Stimulated activated naive CD8-positive, alpha-beta T cell treated with anti-CD3 and anti-CD28 coated beads, Interleukin-15, Interleukin-2, amounts not matched to agents 100 ng/mL and 50 ng/mL, for 24 hours (primary cell): ENCODE measurements around the gene TENT5C.

Experiments used
- H3K27ac Mint-ChIP-seq: one replicate; pipeline ENCODE4 v1.8.0; 2021; ENCODE audit warnings: mild to moderate bottlenecking, mixed read lengths
- H3K27me3 Mint-ChIP-seq: one replicate; pipeline ENCODE4 v1.8.0; 2021; ENCODE audit warnings: mixed read lengths
- H3K36me3 Mint-ChIP-seq: one replicate; pipeline ENCODE4 v1.8.0; 2021; ENCODE audit warnings: low read depth, mixed read lengths
- H3K4me1 Mint-ChIP-seq: one replicate; pipeline ENCODE4 v1.8.0; 2021; ENCODE audit warnings: low read depth, mixed read lengths
- H3K4me3 Mint-ChIP-seq: one replicate; pipeline ENCODE4 v1.8.0; 2021; ENCODE audit warnings: mild to moderate bottlenecking, mixed read lengths
- H3K9me3 Mint-ChIP-seq: one replicate; pipeline ENCODE4 v1.8.0; 2021; ENCODE audit warnings: mixed read lengths

The TENT5C gene

GRCh38 chr1:117596023-117596720 is 9.7 kb upstream of the TENT5C start:
- no peaks in the 10 kb centered on the region for H3K36me3 Mint-ChIP-seq
- no peaks in the 10 kb centered on the region for H3K9me3 Mint-ChIP-seq
- H3K27me3 Mint-ChIP-seq: peaks cover 3% of the 10 kb centered on the region
- no peak overlapping the region for H3K4me3 Mint-ChIP-seq
- H3K27ac Mint-ChIP-seq: no peak overlapping the region
- H3K4me1 Mint-ChIP-seq: no peaks in the 10 kb centered on the region

- peaks cover 3% of the 10 kb centered on the region for H3K4me1 Mint-ChIP-seq
- H3K27me3 Mint-ChIP-seq: peaks cover 3% of the 10 kb centered on the region
- H3K9me3 Mint-ChIP-seq: no peaks in the 10 kb centered on the region
- no peak overlapping the region for H3K27ac Mint-ChIP-seq
- no peaks in the 10 kb centered on the region for H3K36me3 Mint-ChIP-seq
- no peak overlapping the region for H3K4me3 Mint-ChIP-seq
These were observed 7.4 kb upstream of the TENT5C start for GRCh38 chr1:117598489-117598888.

GRCh38 chr1:117599286-117600221 is 6.3 kb upstream of the TENT5C start:
- Mint-ChIP-seq H3K27me3 (peaks cover 3% of the 10 kb centered on the region), H3K4me3 (no peak overlapping the region), H3K9me3 (no peaks in the 10 kb centered on the region), H3K36me3 (no peaks in the 10 kb centered on the region), H3K27ac (no peak overlapping the region), H3K4me1 (peaks cover 3% of the 10 kb centered on the region)

- peaks cover 3% of the 10 kb centered on the region for H3K27me3 Mint-ChIP-seq
- H3K27ac Mint-ChIP-seq: no peak overlapping the region
- no peaks in the 10 kb centered on the region for H3K9me3 Mint-ChIP-seq
- H3K4me1 Mint-ChIP-seq: peaks cover 8% of the 10 kb centered on the region
- no peak overlapping the region for H3K4me3 Mint-ChIP-seq
- no peaks in the 10 kb centered on the region for H3K36me3 Mint-ChIP-seq
These were observed 5.4 kb upstream of the TENT5C start for GRCh38 chr1:117600325-117600943.

- H3K27ac Mint-ChIP-seq: no peak overlapping the region
- H3K36me3 Mint-ChIP-seq: no peaks in the 10 kb centered on the region
- H3K4me3 Mint-ChIP-seq: no peak overlapping the region
- no peaks in the 10 kb centered on the region for H3K9me3 Mint-ChIP-seq
- H3K27me3 Mint-ChIP-seq: peaks cover 3% of the 10 kb centered on the region
- peaks cover 10% of the 10 kb centered on the region for H3K4me1 Mint-ChIP-seq
These were observed 4.9 kb upstream of the TENT5C start for GRCh38 chr1:117600966-117601365.

GRCh38 chr1:117602862-117603261 is 3.0 kb upstream of the TENT5C start:
- Mint-ChIP-seq H3K36me3 (no peaks in the 10 kb centered on the region), H3K4me1 (peaks cover 22% of the 10 kb centered on the region), H3K27me3 (no peaks in the 10 kb centered on the region), H3K9me3 (no peaks in the 10 kb centered on the region), H3K27ac (no peak overlapping the region), H3K4me3 (no peak overlapping the region)

GRCh38 chr1:117605164-117605773 is 579 bp upstream of the TENT5C start:
- H3K36me3 Mint-ChIP-seq: no peaks in the 10 kb centered on the region
- H3K4me3 Mint-ChIP-seq: peak overlapping the region; percentile 95
- peaks cover 38% of the 10 kb centered on the region for H3K4me1 Mint-ChIP-seq
- H3K27me3 Mint-ChIP-seq: no peaks in the 10 kb centered on the region
- no peaks in the 10 kb centered on the region for H3K9me3 Mint-ChIP-seq
- H3K27ac Mint-ChIP-seq: peak overlapping the region; percentile 94

- Mint-ChIP-seq H3K4me3 (peak overlapping the region; percentile 95), H3K27me3 (no peaks in the 10 kb centered on the region), H3K36me3 (no peaks in the 10 kb centered on the region), H3K4me1 (peaks cover 41% of the 10 kb centered on the region), H3K9me3 (no peaks in the 10 kb centered on the region), H3K27ac (peak overlapping the region; percentile 3)
These were observed 992 bp downstream of the TENT5C start for GRCh38 chr1:117606649-117607430.

- Mint-ChIP-seq H3K9me3 (no peaks in the 10 kb centered on the region), H3K4me3 (peak overlapping the region; percentile 95), H3K36me3 (no peaks in the 10 kb centered on the region), H3K27me3 (no peaks in the 10 kb centered on the region), H3K27ac (peak overlapping the region; percentile 33), H3K4me1 (peaks cover 45% of the 10 kb centered on the region)
These were observed 1.6 kb downstream of the TENT5C start for GRCh38 chr1:117607471-117607870.

GRCh38 chr1:117608115-117608615 is 2.3 kb downstream of the TENT5C start:
- Mint-ChIP-seq H3K4me1 (peaks cover 51% of the 10 kb centered on the region), H3K36me3 (no peaks in the 10 kb centered on the region), H3K27ac (no peak overlapping the region), H3K27me3 (no peaks in the 10 kb centered on the region), H3K4me3 (peak overlapping the region; percentile 58), H3K9me3 (no peaks in the 10 kb centered on the region)

- Mint-ChIP-seq H3K27me3 (no peaks in the 10 kb centered on the region), H3K27ac (no peak overlapping the region), H3K9me3 (no peaks in the 10 kb centered on the region), H3K4me3 (no peak overlapping the region), H3K4me1 (peaks cover 55% of the 10 kb centered on the region), H3K36me3 (no peaks in the 10 kb centered on the region)
These were observed 2.9 kb downstream of the TENT5C start for GRCh38 chr1:117608758-117609157.

- Mint-ChIP-seq H3K27ac (no peak overlapping the region), H3K36me3 (no peaks in the 10 kb centered on the region), H3K27me3 (no peaks in the 10 kb centered on the region), H3K9me3 (no peaks in the 10 kb centered on the region), H3K4me1 (peaks cover 62% of the 10 kb centered on the region), H3K4me3 (no peak overlapping the region)
These were observed 3.6 kb downstream of the TENT5C start for GRCh38 chr1:117609471-117609911.

GRCh38 chr1:117610036-117610435 is 4.2 kb downstream of the TENT5C start:
- no peak overlapping the region for H3K4me3 Mint-ChIP-seq
- H3K27ac Mint-ChIP-seq: no peak overlapping the region

GRCh38 chr1:117611121-117611601 is 5.3 kb downstream of the TENT5C start:
- Mint-ChIP-seq H3K4me3 (no peak overlapping the region), H3K36me3 (peaks cover 1% of the 10 kb centered on the region), H3K27me3 (no peaks in the 10 kb centered on the region)

More at GRCh38 chr1:117610036-117610435, 4.2 kb downstream of the TENT5C start:
- Mint-ChIP-seq H3K27me3 (no peaks in the 10 kb centered on the region), H3K9me3 (no peaks in the 10 kb centered on the region), H3K4me1 (peaks cover 65% of the 10 kb centered on the region), H3K36me3 (no peaks in the 10 kb centered on the region)

More at GRCh38 chr1:117611121-117611601, 5.3 kb downstream of the TENT5C start:
- Mint-ChIP-seq H3K4me1 (peaks cover 71% of the 10 kb centered on the region), H3K9me3 (no peaks in the 10 kb centered on the region), H3K27ac (no peak overlapping the region)
